ENCODE measurements around the gene MAP2K4. TPM values are rescaled to one million over a fixed set of nuclear protein-coding genes. Genes with fewer than 3 reads are reported as not detected.

MAP2K4 gene
- total RNA-seq, 1 donor from 2014 or later, result 37.5 TPM

GRCh38 chr17:12085076-12085949 is 64.6 kb downstream of the MAP2K4 start:
- Histone ChIP-seq H3K27me3 (ENCODE audit: insufficient read depth, low read length) (no peaks in the 10 kb centered on the region), H2AFZ (ENCODE audit: low read depth, low read length) (no peak overlapping the region), H3K27ac (ENCODE audit: low read depth, low read length) (no peak overlapping the region), H3K36me3 (ENCODE audit: insufficient read depth, low read length) (no peaks in the 10 kb centered on the region), H3K79me2 (ENCODE audit: insufficient read depth, low read length) (peaks cover 42% of the 10 kb centered on the region), H3K4me1 (ENCODE audit: insufficient read depth, low read length) (peaks cover 13% of the 10 kb centered on the region), H4K20me1 (ENCODE audit: insufficient read depth, low read length) (peaks cover 4% of the 10 kb centered on the region), H3K4me3 (ENCODE audit: insufficient read depth, low read depth, low read length) (no peak overlapping the region), H3K4me2 (ENCODE audit: low read length) (no peak overlapping the region), H3K9me3 (ENCODE audit: insufficient read depth, low read depth, low read length) (no peaks in the 10 kb centered on the region), H3K9ac (ENCODE audit: low read length) (no peak overlapping the region)
- TF ChIP-seq EZH2 (IDR thresholded peaks at IDR 0.05; ENCODE audit: insufficient read depth, low read length), result no peak
- H3K9me3 Mint-ChIP-seq (ENCODE audit: unreplicated experiment), result no peaks in the 10 kb centered on the region
- H3K4me1 Mint-ChIP-seq (ENCODE audit: low read depth, unreplicated experiment), result peaks cover 30% of the 10 kb centered on the region
- DNase-seq (ENCODE audit: low read depth) (no peak), FAIRE-seq (no peak)
- no peak overlapping the region for H3K27ac Mint-ChIP-seq (ENCODE audit: unreplicated experiment)
- peaks cover 5% of the 10 kb centered on the region for H3K36me3 Mint-ChIP-seq (ENCODE audit: low read depth, unreplicated experiment)
- no peaks in the 10 kb centered on the region for H3K27me3 Mint-ChIP-seq (ENCODE audit: low read depth, unreplicated experiment)
- H3K4me3 Mint-ChIP-seq (ENCODE audit: unreplicated experiment), result no peak overlapping the region

- Histone ChIP-seq H3K79me2 (ENCODE audit: insufficient read depth, low read length) (peaks cover 39% of the 10 kb centered on the region), H4K20me1 (ENCODE audit: insufficient read depth, low read length) (peaks cover 7% of the 10 kb centered on the region), H2AFZ (ENCODE audit: low read depth, low read length) (no peak overlapping the region), H3K9me3 (ENCODE audit: insufficient read depth, low read depth, low read length) (no peaks in the 10 kb centered on the region), H3K4me1 (ENCODE audit: insufficient read depth, low read length) (peaks cover 14% of the 10 kb centered on the region), H3K27ac (ENCODE audit: low read depth, low read length) (no peak overlapping the region), H3K36me3 (ENCODE audit: insufficient read depth, low read length) (no peaks in the 10 kb centered on the region), H3K4me3 (ENCODE audit: insufficient read depth, low read depth, low read length) (no peak overlapping the region), H3K9ac (ENCODE audit: low read length) (no peak overlapping the region), H3K4me2 (ENCODE audit: low read length) (no peak overlapping the region), H3K27me3 (ENCODE audit: insufficient read depth, low read length) (no peaks in the 10 kb centered on the region)
- H3K27ac Mint-ChIP-seq (ENCODE audit: unreplicated experiment), result no peak overlapping the region
- DNase-seq (ENCODE audit: low read depth) (no peak), FAIRE-seq (no peak)
- TF ChIP-seq EZH2 (IDR thresholded peaks at IDR 0.05; ENCODE audit: insufficient read depth, low read length) (no peak), CTCF (IDR thresholded peaks at IDR 0.05; ENCODE audit: insufficient read depth, low read depth, low read length) (no peak)
- H3K9me3 Mint-ChIP-seq (ENCODE audit: unreplicated experiment), result no peaks in the 10 kb centered on the region
- H3K36me3 Mint-ChIP-seq (ENCODE audit: low read depth, unreplicated experiment), result peaks cover 2% of the 10 kb centered on the region
- H3K4me3 Mint-ChIP-seq (ENCODE audit: unreplicated experiment), result no peak overlapping the region
- H3K27me3 Mint-ChIP-seq (ENCODE audit: low read depth, unreplicated experiment), result no peaks in the 10 kb centered on the region
- H3K4me1 Mint-ChIP-seq (ENCODE audit: low read depth, unreplicated experiment), result peaks cover 20% of the 10 kb centered on the region
Observed at GRCh38 chr17:12088035-12088434, 67.4 kb downstream of the MAP2K4 start.

GRCh38 chr17:12089809-12090384 is 69.2 kb downstream of the MAP2K4 start:
- FAIRE-seq (peak; percentile 86), DNase-seq (ENCODE audit: low read depth) (peak; percentile 63)
- no peaks in the 10 kb centered on the region for H3K27me3 ChIP-seq (ENCODE audit: insufficient read depth, low read length)
- peaks cover 33% of the 10 kb centered on the region for H3K79me2 ChIP-seq (ENCODE audit: insufficient read depth, low read length)
- Mint-ChIP-seq H3K36me3 (ENCODE audit: low read depth, unreplicated experiment) (peaks cover 2% of the 10 kb centered on the region), H3K4me1 (ENCODE audit: low read depth, unreplicated experiment) (peaks cover 20% of the 10 kb centered on the region), H3K27me3 (ENCODE audit: low read depth, unreplicated experiment) (no peaks in the 10 kb centered on the region), H3K9me3 (ENCODE audit: unreplicated experiment) (no peaks in the 10 kb centered on the region), H3K27ac (ENCODE audit: unreplicated experiment) (peak overlapping the region; percentile 10), H3K4me3 (ENCODE audit: unreplicated experiment) (no peak overlapping the region)
- H2AFZ ChIP-seq (ENCODE audit: low read depth, low read length), result no peak overlapping the region
- peak overlapping the region; percentile 66 for H3K4me2 ChIP-seq (ENCODE audit: low read length)
- no peak overlapping the region for H3K27ac ChIP-seq (ENCODE audit: low read depth, low read length)
- peak overlapping the region; percentile 8 for H3K4me3 ChIP-seq (ENCODE audit: insufficient read depth, low read depth, low read length)
- H3K4me1 ChIP-seq (ENCODE audit: insufficient read depth, low read length), result peaks cover 14% of the 10 kb centered on the region
- H3K36me3 ChIP-seq (ENCODE audit: insufficient read depth, low read length), result no peaks in the 10 kb centered on the region
- TF ChIP-seq CTCF (IDR thresholded peaks at IDR 0.05; ENCODE audit: insufficient read depth, low read depth, low read length) (no peak), EZH2 (IDR thresholded peaks at IDR 0.05; ENCODE audit: insufficient read depth, low read length) (no peak)
- no peaks in the 10 kb centered on the region for H3K9me3 ChIP-seq (ENCODE audit: insufficient read depth, low read depth, low read length)
- H3K9ac ChIP-seq (ENCODE audit: low read length), result no peak overlapping the region
- peaks cover 8% of the 10 kb centered on the region for H4K20me1 ChIP-seq (ENCODE audit: insufficient read depth, low read length)

Measured in astrocyte (in vitro differentiated cells and primary cell).